GM12878 (cell line): ENCODE results near the gene DUSP16. TPM values are rescaled to one million over a fixed set of nuclear protein-coding genes. Genes with fewer than 3 reads are reported as not detected.
A peak's percentile ranks its signal among the peaks of the same experiment; 100 is the strongest.

Source experiments
- ATAC-seq: fragments of 200-7000 bp; cut with Tn5 transposase; 3 replicates; pipeline ENCODE4 v1.9.1; 2020; ENCODE audit warnings: mild to moderate bottlenecking, moderate library complexity
- BruUV-seq: library from RNA; stranded (reverse); fragments of 400-500 nt; replicated peaks from 2 replicates; lab custom pipeline; 2021; lab: Mats Ljungman, UMichigan
- CTCF ChIA-PET: fragments of 300-600 bp; sonication (Branson Sonifier 250); formaldehyde crosslinking; extraction: SDS; loops from one replicate; lab custom pipeline; 2021; ENCODE audit warnings: inconsistent platforms; lab: Yijun Ruan, JAX
- POLR2A ChIA-PET: fragments of 350-600 bp; formaldehyde crosslinking; extraction: SDS; loops from one replicate; lab custom pipeline; 2021; ENCODE audit warnings: inconsistent platforms; lab: Charles Lee
- RAD21 ChIA-PET: fragments of 300-600 bp; sonication (Branson Sonifier 250); formaldehyde crosslinking; loops from one replicate; lab custom pipeline; 2023; ENCODE audit warnings: antibody characterized with exemption; ENCODE audit not compliant: unreplicated experiment; lab: Charles Lee
- SMC1A ChIA-PET: fragments of 300-600 bp; sonication (Branson Sonifier 250); formaldehyde crosslinking; loops from one replicate; lab custom pipeline; 2023; ENCODE audit not compliant: unreplicated experiment, uncharacterized antibody; lab: Charles Lee
- DNase-seq: peaks from one replicate; pipeline ENCODE4 v3.0.0-alpha.2; 2011; ENCODE audit warnings: low read depth, low spot score
- FAIRE-seq: peaks from 3 replicates; lab custom pipeline; 2011; peaks lifted over from hg19 to GRCh38; lab: Jason Lieb, UNC
- H2AFZ ChIP-seq: 2 replicates; pipeline ENCODE4 v1.6.0; 2011; ENCODE audit warnings: low read depth, low read length, control low read depth; ENCODE audit not compliant: control insufficient read depth
- H3K27ac ChIP-seq: 2 replicates; pipeline ENCODE4 v1.5.1; 2011; ENCODE audit warnings: control low read depth; ENCODE audit not compliant: control insufficient read depth, insufficient read depth
- H3K27me3 ChIP-seq, 2 experiments: replicated peaks in 1 of 2; 2 replicates each; pipeline versions ENCODE4 v1.6.0 to v1.6.1; 2011; ENCODE audit warnings: low read length in 1 of 2; ENCODE audit not compliant: control insufficient read depth in 2 of 2, insufficient read depth in 2 of 2
- H3K36me3 ChIP-seq, 2 experiments: 2 replicates each; pipeline ENCODE4 v1.5.1; 2011; ENCODE audit warnings: low read length in 1 of 2; ENCODE audit not compliant: control insufficient read depth in 2 of 2, insufficient read depth in 2 of 2
- H3K4me1 ChIP-seq: 2 replicates; pipeline ENCODE4 v1.6.1; 2011; ENCODE audit warnings: mild to moderate bottlenecking, low read length, moderate library complexity, mixed read lengths; ENCODE audit not compliant: control insufficient read depth, insufficient read depth
- H3K4me2 ChIP-seq: 2 replicates; pipeline ENCODE4 v1.6.0; 2011; ENCODE audit warnings: control low read depth; ENCODE audit not compliant: control insufficient read depth, insufficient read depth
- H3K4me3 ChIP-seq: fragments of 200-600 bp; sonication (generic); 2 replicates; pipeline ENCODE4 v1.5.1; 2016
- H3K79me2 ChIP-seq: 2 replicates; pipeline ENCODE4 v1.6.0; 2011; ENCODE audit warnings: low read length; ENCODE audit not compliant: control insufficient read depth, insufficient read depth
- H3K9ac ChIP-seq: 2 replicates; pipeline ENCODE4 v1.8.0; 2011; ENCODE audit warnings: low read length, control low read depth, mixed read lengths; ENCODE audit not compliant: control insufficient read depth, insufficient read depth
- H3K9me3 ChIP-seq: replicated peaks from 3 replicates; pipeline ENCODE4 v1.5.1; 2011; ENCODE audit warnings: mild to moderate bottlenecking, low read length; ENCODE audit not compliant: control insufficient read depth, insufficient read depth
- H4K20me1 ChIP-seq: 2 replicates; pipeline ENCODE4 v1.6.0; 2011; ENCODE audit not compliant: control insufficient read depth, insufficient read depth
- ATF7 ChIP-seq: fragments of 450-650 bp; IDR thresholded peaks from 2 replicates; pipeline ENCODE4 v1.6.1; 2016; ENCODE audit warnings: low read depth, mild to moderate bottlenecking
- CBX5 ChIP-seq: sonication (generic); IDR thresholded peaks from 2 replicates; pipeline ENCODE4 v1.6.1; 2016; ENCODE audit warnings: low read depth, moderate library complexity, mild to moderate bottlenecking, inconsistent platforms
- CTCF ChIP-seq, 3 experiments: IDR thresholded peaks in 2 of 3; conservative IDR thresholded peaks in 1 of 3; 2 replicates each; pipeline ENCODE4 v1.5.1; 2011; ENCODE audit warnings: low read depth in 3 of 3, low read length in 3 of 3, mild to moderate bottlenecking in 3 of 3, control low read depth in 2 of 3, moderate library complexity in 2 of 3, inconsistent platforms in 1 of 3, mixed read lengths in 1 of 3; ENCODE audit not compliant: control insufficient read depth in 2 of 3, insufficient read depth in 1 of 3; ENCODE audit errors: extremely low read depth in 1 of 3
- ELK1 ChIP-seq: IDR thresholded peaks from 2 replicates; pipeline ENCODE4 v1.6.1; 2012; ENCODE audit warnings: low read depth, low read length, improper control_type of control experiment
- FOXM1 ChIP-seq: IDR thresholded peaks from 2 replicates; pipeline ENCODE4 v1.6.1; 2012; ENCODE audit warnings: low read depth, mild to moderate bottlenecking, inconsistent platforms, low read length, moderate library complexity
- JUNB ChIP-seq: IDR thresholded peaks from 2 replicates; pipeline ENCODE4 v1.6.1; 2016; ENCODE audit warnings: antibody characterized with exemption, mild to moderate bottlenecking
- JUND ChIP-seq: IDR thresholded peaks from 2 replicates; pipeline ENCODE4 v1.6.1; 2012; ENCODE audit warnings: low read depth, mild to moderate bottlenecking, low read length, improper control_type of control experiment, moderate library complexity
- MEF2A ChIP-seq: IDR thresholded peaks from 2 replicates; pipeline ENCODE4 v1.6.1; 2011; ENCODE audit warnings: low read depth, mild to moderate bottlenecking, low read length, moderate library complexity; ENCODE audit not compliant: insufficient read depth
- POLR2AphosphoS2 ChIP-seq: IDR thresholded peaks from 2 replicates; pipeline ENCODE4 v1.6.1; 2011; ENCODE audit warnings: low read depth, mild to moderate bottlenecking, low read length, improper control_type of control experiment, moderate library complexity
- POLR2AphosphoS5 ChIP-seq: IDR thresholded peaks from 2 replicates; pipeline ENCODE4 v1.6.1; 2011; ENCODE audit warnings: mild to moderate bottlenecking, low read length, inconsistent platforms
- POU2F2 ChIP-seq: IDR thresholded peaks from 3 replicates; pipeline ENCODE4 v1.6.1; 2011; ENCODE audit warnings: low read depth, mild to moderate bottlenecking, low read length, borderline replicate concordance
- RCOR1 ChIP-seq: conservative IDR thresholded peaks from 2 replicates; pipeline ENCODE4 v1.6.1; 2012; ENCODE audit warnings: low read depth, low read length, improper control_type of control experiment
- SP1 ChIP-seq: IDR thresholded peaks from one replicate; pipeline ENCODE4 v1.6.1; 2011; ENCODE audit warnings: low read depth, low read length
- ZBTB11 ChIP-seq: fragments of 450-650 bp; formaldehyde crosslinking; IDR thresholded peaks from 2 replicates; pipeline ENCODE4 v1.5.0; 2022; ENCODE audit warnings: mild to moderate bottlenecking, missing genetic modification characterization
- ZNF384 ChIP-seq: IDR thresholded peaks from 2 replicates; pipeline ENCODE4 v1.6.1; 2012; ENCODE audit warnings: low read depth, mild to moderate bottlenecking, low read length, improper control_type of control experiment, borderline replicate concordance
- WGBS: methylation state at CpG from one replicate; pipeline ENCODE4 v1.1.6; 2016; ENCODE audit warnings: low lambda C conversion rate; ENCODE audit not compliant: insufficient replicate concordance, insufficient coverage; ENCODE audit errors: missing lambda C conversion rate; 5-methylcytosine and 5-hydroxymethylcytosine counted together
- in situ Hi-C: fragments of 300-500 bp; cut with MboI; formaldehyde crosslinking; loops from 9 replicates; pipeline ENCODE4 v1.14.3; 2018; ENCODE audit warnings: mixed read lengths
- intact Hi-C: fragments of 100-400 bp; cut with micrococcal nuclease; formaldehyde crosslinking; loops from one replicate; pipeline ENCODE4 v1.14.2; 2022; ENCODE audit not compliant: unreplicated experiment
- polyA plus RNA-seq, 11 experiments: library from polyadenylated mRNA; depleted of rRNA in 4 of 11; unstranded in 6 of 11; stranded (reverse) in 5 of 11; fragments of >200 nt; fragmentation: Nextera tagmentation in 4 of 11; fragmentation: Illumina TruSeq in 1 of 11; extraction: Ambion mirVana in 4 of 11; extraction: Trizol in 1 of 11; gene quantifications; 1 replicate in 1 of 11; 2 replicates in 10 of 11; pipeline versions ENCODE4 v1.2.1 to v1.2.3, GENCODE V29; 2011 to 2016; ENCODE audit warnings: inconsistent platforms in 2 of 11, missing spikeins in 2 of 11, low read depth in 1 of 11
- total RNA-seq, 4 experiments: library from RNA; depleted of rRNA in 3 of 4; stranded (reverse); fragments of >200 nt in 3 of 4; fragmentation: Illumina TruSeq in 1 of 4; extraction: Trizol in 1 of 4; gene quantifications; 2 replicates each; pipeline versions ENCODE4 v1.2.1 to v1.2.3, GENCODE V29; 2013 to 2021

Gene DUSP16
- total and polyA plus RNA-seq, 10 of the 15 experiments (the other 5 are each of a cell fraction or from before 2014, with no cell fraction given) = 3.9 to 75.3 (median 26.8) TPM

GRCh38 chr12:12474931-12475795, 87.5 kb downstream of the DUSP16 start:
- in situ Hi-C loops (no loop called here), intact Hi-C loops (loop anchor here (2.0 to 5.0 kb wide), 4 partner anchors 88 to 132 kb away; partner anchors contain the start of gene DUSP16)
- H3K9ac ChIP-seq = peak overlapping the region; percentile 47
- peaks cover 15 to 29% of the 10 kb centered on the region in 2 experiments for H3K36me3 ChIP-seq
- FAIRE-seq (peak; percentile 84), DNase-seq (peak; percentile 87), ATAC-seq (peak; percentile 98)
- H4K20me1 ChIP-seq = no peaks in the 10 kb centered on the region
- 1% methylated on average over 15 of the region's 15 CpGs for WGBS
- H3K27ac ChIP-seq = peak overlapping the region; percentile 94
- SMC1A ChIA-PET = interaction anchor here (0.7 to 4.9 kb wide), 38 partner anchors 8 to 261 kb away, joined by 3 to 75 read pairs (median 5); partner anchors contain the start of gene DUSP16
- TSS peak; percentile 88 for BruUV-seq
- 0 out of 2 replicates have a peak overlapping the region, but pooled peaks have one; percentile 30 for H3K4me3 ChIP-seq
- POLR2A ChIA-PET = interaction anchor here (0.6 to 3.9 kb wide), 12 partner anchors 10 to 181 kb away, joined by 3 to 26 read pairs (median 5); partner anchors contain the start of gene BORCS5
- peaks cover 24% of the 10 kb centered on the region for H3K4me1 ChIP-seq
- H3K79me2 ChIP-seq = peaks cover 6% of the 10 kb centered on the region
- H3K27me3 ChIP-seq = no peaks in the 10 kb centered on the region
- RAD21 ChIA-PET = interaction anchor here (0.6 to 6.2 kb wide), 26 partner anchors 8 to 328 kb away, joined by 3 to 68 read pairs (median 6); partner anchors contain the start of gene DUSP16
- peak overlapping the region; percentile 37 for H2AFZ ChIP-seq
- CTCF ChIA-PET = interaction anchor here (0.6 to 7.1 kb wide), 20 partner anchors 10 to 909 kb away, joined by 3 to 47 read pairs (median 5); no protein-coding TSS in a partner anchor
- peak overlapping the region; percentile 51 for H3K4me2 ChIP-seq
- H3K9me3 ChIP-seq = no peaks in the 10 kb centered on the region; the same call in 2 of the 3 replicates
- TF ChIP-seq CTCF (IDR thresholded peaks at IDR 0.05 in 2 of 3, conservative IDR thresholded peaks at IDR 0.05 in 1 of 3; ENCODE audit: control insufficient read depth in 2 of 3, extremely low read depth in 1 of 3, insufficient read depth in 1 of 3, low read depth in 3 of 3, low read length in 3 of 3) (peak in 1 of 3 experiments; percentile 19; a peak in 1 of 6 replicates), ELK1 (no peak), POLR2AphosphoS5 (peak; percentile 52; the same call in 1 of the 2 replicates), ZBTB11 (CRISPR knock-in tag) (no peak), RCOR1 (no peak), POLR2AphosphoS2 (peak; percentile 34; the same call in 1 of the 2 replicates), JUNB (peak; percentile 95), CBX5 (peak; percentile 61; the same call in 1 of the 2 replicates), ZNF384 (peak; percentile 27; the same call in 1 of the 2 replicates), JUND (peak; percentile 86), ATF7 (peak; percentile 96), SP1 (peak; percentile 24), POU2F2 (peak; percentile 54; the same call in 1 of the 3 replicates), FOXM1 (peak; percentile 90; the same call in 1 of the 2 replicates), MEF2A (peak; percentile 86)
